HL-60 (cell line): ENCODE results near the gene CDH23.

ENCODE experiments used
- CTCF ChIP-seq: IDR thresholded peaks from one replicate; pipeline ENCODE4 v1.5.1; 2011; ENCODE audit warnings: low read length, control low read depth, inconsistent platforms; ENCODE audit not compliant: insufficient read depth
- POLR2AphosphoS5 ChIP-seq: IDR thresholded peaks from 2 replicates; pipeline ENCODE4 v1.6.1; 2012; ENCODE audit warnings: low read depth
- REST ChIP-seq: IDR thresholded peaks from 2 replicates; pipeline ENCODE4 v1.6.1; 2012; ENCODE audit warnings: low read depth; ENCODE audit not compliant: insufficient replicate concordance
- SPI1 ChIP-seq: IDR thresholded peaks from 2 replicates; pipeline ENCODE4 v1.6.1; 2012; ENCODE audit warnings: low read depth, mild to moderate bottlenecking, borderline replicate concordance

- TF ChIP-seq REST (no peak), CTCF (no peak), POLR2AphosphoS5 (no peak), SPI1 (no peak)
Measured at GRCh38 chr10:71522442-71523144, 125.9 kb downstream of the CDH23 start.
